GM18526 (cell line): ENCODE measurements around the gene GBA2.

Experiments
- POLR2A ChIP-seq: IDR thresholded peaks from 3 replicates; pipeline ENCODE4 v1.6.1; 2011; ENCODE audit not compliant: insufficient read length; ENCODE audit errors: extremely low read depth

GBA2 gene

DNA sequence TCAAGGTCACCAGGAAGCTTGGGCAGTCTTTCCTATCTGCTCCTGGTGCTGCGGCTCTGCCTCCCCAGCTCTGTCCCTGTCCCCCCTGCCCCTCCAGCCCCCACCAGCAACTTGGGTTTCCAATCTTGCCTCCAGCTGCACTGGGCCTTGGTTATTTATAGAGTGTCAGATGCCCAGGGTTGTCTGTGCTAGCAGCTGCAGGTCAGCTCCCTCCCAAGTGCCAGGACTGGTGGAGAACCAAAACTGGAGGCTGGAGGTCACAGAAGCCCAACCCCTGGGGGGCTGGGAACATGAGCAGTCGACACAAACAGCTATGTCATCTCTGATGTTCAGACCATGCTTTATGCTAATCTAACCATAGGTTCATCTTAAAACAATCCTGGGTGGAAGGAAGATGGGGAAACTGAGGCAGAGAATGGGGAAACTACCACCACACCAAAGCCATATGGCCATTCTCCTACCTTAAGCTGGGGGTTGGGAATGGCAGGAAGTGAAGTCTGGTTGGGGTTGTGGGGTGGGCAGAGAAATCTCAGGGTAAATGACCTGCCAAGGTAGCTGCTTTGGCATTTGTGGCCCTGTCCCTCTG, 61.0 kb downstream of the GBA2 start:
- TF ChIP-seq POLR2A = no peak

- no peak for TF ChIP-seq POLR2A
Observed at GRCh38 chr9:35687306-35687705, 61.7 kb downstream of the GBA2 start.
